PC-3 (cell line): ENCODE data around the gene PTP4A2.

Experiments used
- CTCF ChIP-seq: fragments of 300-600 bp; sonication (generic); conservative IDR thresholded peaks from 2 replicates; pipeline ENCODE4 v1.5.1; 2017; ENCODE audit warnings: antibody characterized with exemption, low read depth, mild to moderate bottlenecking, low read length
- EZH2 ChIP-seq: fragments of 300-600 bp; sonication (generic); IDR thresholded peaks from one replicate; pipeline ENCODE4 v1.6.1; 2017; ENCODE audit warnings: antibody characterized with exemption, mild to moderate bottlenecking, low read length; ENCODE audit not compliant: unreplicated experiment
- EZH2phosphoT487 ChIP-seq: fragments of 300-600 bp; sonication (generic); IDR thresholded peaks from 2 replicates; pipeline ENCODE4 v1.6.1; 2018; ENCODE audit warnings: mild to moderate bottlenecking, antibody characterized with exemption, low read length, borderline replicate concordance

GRCh38 chr1:31872658-31873636, 65.2 kb downstream of the PTP4A2 start:
- TF ChIP-seq CTCF, result no peak
- TF ChIP-seq EZH2, result no peak
- no peak for TF ChIP-seq EZH2phosphoT487
